ENCODE data around the gene C1QTNF12. TPM values are rescaled to one million over a fixed set of nuclear protein-coding genes. Genes with fewer than 3 reads are reported as not detected.

Gene C1QTNF12
- total and polyA plus RNA-seq, 4 donors, result 1.2 to 3.0 (median 2.0) TPM

DNA sequence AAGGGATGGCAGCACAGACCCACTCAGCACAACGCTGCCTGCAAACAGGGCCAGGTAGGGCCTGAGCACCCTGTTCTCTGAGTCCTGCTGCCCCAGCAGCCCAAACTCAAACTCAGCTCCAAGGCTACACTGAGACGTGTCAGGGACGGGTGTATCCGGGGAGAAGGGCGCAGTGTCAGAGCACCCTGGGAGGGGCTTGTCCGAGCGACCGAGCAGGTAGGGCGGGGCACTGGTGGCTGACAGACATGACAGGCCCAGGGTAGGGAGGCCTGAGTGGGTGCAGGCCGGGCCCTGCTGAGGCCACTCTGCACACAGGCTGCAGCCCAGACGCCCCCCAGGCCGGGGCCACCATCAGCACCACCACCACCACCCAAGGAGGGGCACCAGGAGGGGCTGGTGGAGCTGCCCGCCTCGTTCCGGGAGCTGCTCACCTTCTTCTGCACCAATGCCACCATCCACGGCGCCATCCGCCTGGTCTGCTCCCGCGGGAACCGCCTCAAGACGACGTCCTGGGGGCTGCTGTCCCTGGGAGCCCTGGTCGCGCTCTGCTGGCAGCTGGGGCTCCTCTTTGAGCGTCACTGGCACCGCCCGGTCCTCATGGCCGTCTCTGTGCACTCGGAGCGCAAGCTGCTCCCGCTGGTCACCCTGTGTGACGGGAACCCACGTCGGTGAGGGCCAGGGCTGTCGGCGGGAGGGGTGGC lies 39.2 kb upstream of the C1QTNF12 start:
- 62 to 75% methylated on average over 35 to 37 of the region's 37 CpGs for WGBS, 2 donors
- Histone ChIP-seq H3K9ac (ENCODE audit: insufficient read depth in 1 of 2, low read length in 2 of 2) (no peak overlapping the region), H3K36me3 (ENCODE audit: control insufficient read depth in 4 of 4, insufficient read depth in 4 of 4, low read length in 4 of 4) (no peaks in the 10 kb centered on the region), H3K9me3 (ENCODE audit: control insufficient read depth in 4 of 4, insufficient read depth in 3 of 4, low read length in 3 of 4) (peaks cover 0 to 2% (median 0%) of the 10 kb centered on the region in 4 donors), H3K4me3 (no peak overlapping the region), H3K27ac (ENCODE audit: low read depth in 1 of 2, low read length in 1 of 2) (no peak overlapping the region), H3K4me1 (ENCODE audit: control insufficient read depth in 5 of 5, insufficient read depth in 5 of 5, low read length in 5 of 5) (peaks cover 0 to 2% (median 0%) of the 10 kb centered on the region in 5 donors), H3K27me3 (ENCODE audit: control insufficient read depth in 3 of 3, insufficient read depth in 3 of 3, low read length in 2 of 3) (peaks cover 0 to 6% (median 0%) of the 10 kb centered on the region in 3 donors)
- DNase-seq, result no peak
- no peak for ATAC-seq (ENCODE audit: insufficient read depth, low FRiP score)
- TF ChIP-seq, protein P1, sequence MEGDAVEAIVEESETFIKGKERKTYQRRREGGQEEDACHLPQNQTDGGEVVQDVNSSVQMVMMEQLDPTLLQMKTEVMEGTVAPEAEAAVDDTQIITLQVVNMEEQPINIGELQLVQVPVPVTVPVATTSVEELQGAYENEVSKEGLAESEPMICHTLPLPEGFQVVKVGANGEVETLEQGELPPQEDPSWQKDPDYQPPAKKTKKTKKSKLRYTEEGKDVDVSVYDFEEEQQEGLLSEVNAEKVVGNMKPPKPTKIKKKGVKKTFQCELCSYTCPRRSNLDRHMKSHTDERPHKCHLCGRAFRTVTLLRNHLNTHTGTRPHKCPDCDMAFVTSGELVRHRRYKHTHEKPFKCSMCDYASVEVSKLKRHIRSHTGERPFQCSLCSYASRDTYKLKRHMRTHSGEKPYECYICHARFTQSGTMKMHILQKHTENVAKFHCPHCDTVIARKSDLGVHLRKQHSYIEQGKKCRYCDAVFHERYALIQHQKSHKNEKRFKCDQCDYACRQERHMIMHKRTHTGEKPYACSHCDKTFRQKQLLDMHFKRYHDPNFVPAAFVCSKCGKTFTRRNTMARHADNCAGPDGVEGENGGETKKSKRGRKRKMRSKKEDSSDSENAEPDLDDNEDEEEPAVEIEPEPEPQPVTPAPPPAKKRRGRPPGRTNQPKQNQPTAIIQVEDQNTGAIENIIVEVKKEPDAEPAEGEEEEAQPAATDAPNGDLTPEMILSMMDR (IDR thresholded peaks at IDR 0.05; ENCODE audit: control extremely low read depth, extremely low read depth), result no peak

DNA sequence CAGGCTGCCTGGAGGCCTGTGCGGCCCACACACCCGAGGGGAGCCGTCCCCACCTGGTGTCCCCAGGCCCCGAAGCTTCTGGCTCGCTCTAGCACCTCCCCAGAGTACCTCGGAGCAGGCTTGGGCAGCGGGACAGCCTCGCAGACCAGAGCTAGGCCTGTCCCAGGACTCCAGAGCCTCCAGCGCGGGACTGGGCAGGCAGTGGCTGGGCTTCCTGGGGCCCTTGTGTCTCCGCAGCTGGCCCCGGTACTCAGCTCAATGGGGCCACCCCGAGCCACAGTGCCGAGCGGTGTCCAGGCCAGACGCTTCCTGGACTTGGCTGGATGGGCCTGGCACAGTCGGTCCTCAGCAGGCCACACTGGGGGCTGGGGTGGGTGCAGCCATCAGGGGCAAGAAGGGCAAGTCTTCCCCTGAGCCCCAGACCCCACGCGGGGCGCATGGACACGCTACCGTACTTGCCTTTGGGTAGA lies 38.6 kb upstream of the C1QTNF12 start:
- no peaks in the 10 kb centered on the region for H3K36me3 ChIP-seq (ENCODE audit: control insufficient read depth in 4 of 4, insufficient read depth in 4 of 4, low read length in 4 of 4)
- TF ChIP-seq, protein P1 (IDR thresholded peaks at IDR 0.05; ENCODE audit: control extremely low read depth, extremely low read depth), result no peak
- H3K9ac ChIP-seq (ENCODE audit: insufficient read depth in 1 of 2, low read length in 2 of 2), result no peak overlapping the region
- peaks cover 0 to 2% (median 0%) of the 10 kb centered on the region in 4 donors for H3K9me3 ChIP-seq (ENCODE audit: control insufficient read depth in 4 of 4, insufficient read depth in 3 of 4, low read length in 3 of 4)
- H3K4me1 ChIP-seq (ENCODE audit: control insufficient read depth in 5 of 5, insufficient read depth in 5 of 5, low read length in 5 of 5), result peaks cover 0 to 2% (median 0%) of the 10 kb centered on the region in 5 donors
- ATAC-seq (ENCODE audit: insufficient read depth, low FRiP score) (no peak), DNase-seq (no peak)
- no peak overlapping the region for H3K27ac ChIP-seq (ENCODE audit: low read depth in 1 of 2, low read length in 1 of 2)
- peaks cover 0 to 6% (median 0%) of the 10 kb centered on the region in 3 donors for H3K27me3 ChIP-seq (ENCODE audit: control insufficient read depth in 3 of 3, insufficient read depth in 3 of 3, low read length in 2 of 3)
- H3K4me3 ChIP-seq, result no peak overlapping the region
- 92 to 94% methylated on average over 22 of the region's 22 CpGs for WGBS, 2 donors

DNA sequence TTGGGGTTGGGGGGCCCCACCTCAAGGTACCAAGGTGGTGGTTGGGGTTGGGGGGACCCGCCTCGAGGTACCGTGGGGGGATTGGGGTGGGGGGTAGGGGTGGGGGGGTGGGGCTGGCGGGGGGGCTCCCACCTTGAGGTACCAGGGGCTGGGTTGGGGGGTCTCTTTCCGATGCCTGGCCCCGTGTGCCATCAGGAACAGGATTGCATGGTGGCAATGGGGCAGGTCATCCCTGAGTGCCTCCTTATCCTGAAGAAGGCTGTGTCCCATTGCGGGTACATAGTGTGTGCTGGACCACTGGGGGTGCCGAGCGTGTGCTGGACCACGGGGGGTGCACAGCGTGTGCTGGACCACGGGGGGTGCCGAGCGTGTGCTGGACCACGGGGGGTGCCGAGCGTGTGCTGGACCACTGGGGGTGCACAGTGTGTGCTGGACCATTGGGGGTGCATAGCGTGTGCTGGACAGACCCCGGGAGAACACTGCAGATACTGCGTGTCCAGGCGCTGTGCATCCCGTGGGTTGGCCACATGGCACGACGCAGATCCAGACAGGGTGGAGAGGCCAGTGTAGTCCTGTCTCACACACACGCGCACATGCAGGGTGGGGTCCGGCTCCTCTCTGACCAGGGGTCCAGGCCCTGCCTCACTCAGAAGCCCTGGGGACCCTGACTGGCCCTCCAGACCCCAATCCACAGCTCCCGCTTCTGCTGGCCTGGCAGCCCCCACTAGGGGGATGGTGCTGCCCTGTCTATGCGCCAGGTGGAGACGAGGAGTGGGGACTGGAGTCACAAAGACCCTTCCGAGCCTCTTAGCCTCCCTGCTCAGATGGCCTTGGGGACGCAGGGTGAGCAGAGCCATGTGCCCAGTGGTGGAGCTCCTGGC lies 37.9 kb upstream of the C1QTNF12 start:
- H3K9me3 ChIP-seq (ENCODE audit: control insufficient read depth in 4 of 4, insufficient read depth in 3 of 4, low read length in 3 of 4), result peaks cover 0 to 2% (median 0%) of the 10 kb centered on the region in 4 donors
- H3K36me3 ChIP-seq (ENCODE audit: control insufficient read depth in 4 of 4, insufficient read depth in 4 of 4, low read length in 4 of 4), result no peaks in the 10 kb centered on the region
- H3K27ac ChIP-seq (ENCODE audit: low read depth in 1 of 2, low read length in 1 of 2), result no peak overlapping the region
- H3K27me3 ChIP-seq (ENCODE audit: control insufficient read depth in 3 of 3, insufficient read depth in 3 of 3, low read length in 2 of 3), result peaks cover 0 to 6% (median 0%) of the 10 kb centered on the region in 3 donors
- no peak for ATAC-seq (ENCODE audit: insufficient read depth, low FRiP score)
- H3K4me3 ChIP-seq, result no peak overlapping the region
- TF ChIP-seq, protein P1 (IDR thresholded peaks at IDR 0.05; ENCODE audit: control extremely low read depth, extremely low read depth), result no peak
- no peak for DNase-seq
- no peak overlapping the region for H3K9ac ChIP-seq (ENCODE audit: insufficient read depth in 1 of 2, low read length in 2 of 2)
- 84 to 87% methylated on average over 31 to 32 of the region's 32 CpGs for WGBS, 2 donors
- peaks cover 0 to 2% (median 0%) of the 10 kb centered on the region in 5 donors for H3K4me1 ChIP-seq (ENCODE audit: control insufficient read depth in 5 of 5, insufficient read depth in 5 of 5, low read length in 5 of 5)

Measured in lung (tissue), 12 donors.